Endothelial cell of umbilical vein (primary cell): ENCODE results near the gene COL21A1. TPM values are rescaled to one million over a fixed set of nuclear protein-coding genes. Genes with fewer than 3 reads are reported as not detected.

Experiments used
- BruUV-seq: library from RNA; stranded (reverse); fragments of 400-500 nt; replicated peaks from 2 replicates; lab custom pipeline; 2021; lab: Mats Ljungman, UMichigan
- CTCF ChIA-PET: fragments of 300-600, 350-600 bp; sonication (Branson Sonifier 250); formaldehyde crosslinking; loops from one replicate; lab custom pipeline; 2021; ENCODE audit warnings: antibody characterized with exemption, inconsistent platforms; lab: Charles Lee
- POLR2A ChIA-PET: fragments of 300-600, 350-600 bp; sonication (Branson Sonifier 250); formaldehyde crosslinking; loops from one replicate; lab custom pipeline; 2021; ENCODE audit warnings: antibody characterized with exemption, inconsistent platforms; lab: Charles Lee
- DNase-seq: peaks from one replicate; pipeline ENCODE4 v3.0.0-alpha.2; 2011; ENCODE audit warnings: low read depth, low spot score
- FAIRE-seq: peaks from 2 replicates; lab custom pipeline; 2011; peaks lifted over from hg19 to GRCh38; lab: Jason Lieb, UNC
- H2AFZ ChIP-seq: 2 replicates; pipeline ENCODE4 v1.6.0; 2012; ENCODE audit warnings: low read depth, low read length, control low read depth, inconsistent platforms
- H3K27ac ChIP-seq: 2 replicates; pipeline ENCODE4 v1.5.1; 2011; ENCODE audit warnings: low read depth, mild to moderate bottlenecking, control low read depth, low read length, moderate library complexity; ENCODE audit not compliant: insufficient read depth
- H3K27me3 ChIP-seq, 2 experiments: 2 replicates each; pipeline versions ENCODE4 v1.6.0 to v1.6.1; 2011; ENCODE audit warnings: low read length in 2 of 2, mixed read lengths in 1 of 2; ENCODE audit not compliant: control insufficient read depth in 2 of 2, insufficient read depth in 2 of 2
- H3K36me3 ChIP-seq, 2 experiments: 2 replicates in 1 of 2; 3 replicates in 1 of 2; pipeline ENCODE4 v1.5.1; 2011; ENCODE audit warnings: low read length in 2 of 2, mild to moderate bottlenecking in 1 of 2, moderate library complexity in 1 of 2; ENCODE audit not compliant: control insufficient read depth in 2 of 2, insufficient read depth in 2 of 2; ENCODE audit errors: extremely low read depth in 1 of 2
- H3K4me1 ChIP-seq: 3 replicates; pipeline ENCODE4 v1.5.1; 2011; ENCODE audit warnings: mild to moderate bottlenecking, low read length; ENCODE audit not compliant: control insufficient read depth, insufficient read depth; ENCODE audit errors: extremely low read depth
- H3K4me2 ChIP-seq: 2 replicates; pipeline ENCODE4 v1.6.1; 2011; ENCODE audit warnings: low read length, control low read depth, mixed read lengths; ENCODE audit not compliant: insufficient read depth
- H3K4me3 ChIP-seq, 3 experiments: fragments of 200-600 bp in 1 of 3; sonication (generic), shearing (Covaris generic) in 1 of 3; replicated peaks in 1 of 3; 2 replicates each; pipeline ENCODE4 v1.5.1; 2011 to 2016; ENCODE audit warnings: control low read depth in 3 of 3, low read length in 3 of 3, mild to moderate bottlenecking in 2 of 3, inconsistent platforms in 1 of 3, low read depth in 1 of 3, moderate library complexity in 1 of 3; ENCODE audit not compliant: insufficient read depth in 1 of 3
- H3K79me2 ChIP-seq: 2 replicates; pipeline ENCODE4 v1.6.0; 2012; ENCODE audit warnings: low read length, inconsistent platforms; ENCODE audit not compliant: control insufficient read depth, insufficient read depth
- H3K9ac ChIP-seq: replicated peaks from 2 replicates; pipeline ENCODE3; 2011; ENCODE audit warnings: low read length, control low read depth; ENCODE audit not compliant: insufficient read depth; ENCODE audit errors: extremely low read depth
- H3K9me1 ChIP-seq: replicated peaks from 3 replicates; pipeline ENCODE4 v1.6.0; 2011; ENCODE audit warnings: mild to moderate bottlenecking, low read length; ENCODE audit not compliant: control insufficient read depth, insufficient read depth; ENCODE audit errors: extremely low read depth
- H3K9me3 ChIP-seq: replicated peaks from 2 replicates; pipeline ENCODE4 v1.5.1; 2012; ENCODE audit warnings: low read length, inconsistent platforms; ENCODE audit not compliant: control insufficient read depth, insufficient read depth
- H4K20me1 ChIP-seq: replicated peaks from 2 replicates; pipeline ENCODE3; 2011; ENCODE audit warnings: mild to moderate bottlenecking, low read length; ENCODE audit not compliant: control insufficient read depth, insufficient read depth; ENCODE audit errors: extremely low read depth
- CTCF ChIP-seq, 2 donors: IDR thresholded peaks; 1 replicate in 1 of 2; 2 replicates in 1 of 2; pipeline ENCODE4 v1.5.1; 2011; ENCODE audit warnings: low read length in 2 of 2, mild to moderate bottlenecking in 2 of 2, moderate library complexity in 2 of 2, control low read depth in 1 of 2, inconsistent platforms in 1 of 2, low read depth in 1 of 2; ENCODE audit not compliant: insufficient read depth in 1 of 2; ENCODE audit errors: extremely low read depth in 1 of 2
- EZH2 ChIP-seq: IDR thresholded peaks from 2 replicates; pipeline ENCODE4 v1.6.1; 2012; ENCODE audit warnings: borderline replicate concordance, low read depth, mild to moderate bottlenecking, moderate library complexity, low read length, inconsistent platforms; ENCODE audit not compliant: severe bottlenecking
- FOS ChIP-seq: IDR thresholded peaks from 2 replicates; pipeline ENCODE4 v1.6.1; 2011; ENCODE audit warnings: mild to moderate bottlenecking, low read length, moderate library complexity, borderline replicate concordance; ENCODE audit not compliant: insufficient read depth
- JUN ChIP-seq: IDR thresholded peaks from 2 replicates; pipeline ENCODE4 v1.6.1; 2011; ENCODE audit warnings: borderline replicate concordance, low read depth; ENCODE audit not compliant: insufficient read length, insufficient read depth
- MAX ChIP-seq: IDR thresholded peaks from 2 replicates; pipeline ENCODE4 v1.6.1; 2011; ENCODE audit not compliant: insufficient read depth, insufficient read length
- MYC ChIP-seq: IDR thresholded peaks from one replicate; pipeline ENCODE4 v1.6.1; 2011; ENCODE audit warnings: mild to moderate bottlenecking, low read depth, low read length
- dilution Hi-C: fragments of 300-500 bp; cut with MboI; formaldehyde crosslinking; loops from one replicate; pipeline ENCODE4 v1.15.0; 2019; ENCODE audit warnings: low sequenced_read_pairs; ENCODE audit not compliant: extremely low pct_ligation_motif_present
- intact Hi-C: fragments of 100-400 bp; cut with micrococcal nuclease; formaldehyde crosslinking; loops from one replicate; pipeline ENCODE4 v1.10.0; 2022
- polyA plus RNA-seq, 4 experiments: library from polyadenylated mRNA; depleted of rRNA in 3 of 4; stranded (reverse) in 3 of 4; unstranded in 1 of 4; fragments of >200 nt; gene quantifications; 2 replicates each; pipeline versions ENCODE4 v1.2.1 to v1.2.3, GENCODE V29; 2011 to 2012; ENCODE audit warnings: missing spikeins in 1 of 4
- total RNA-seq: library from RNA; stranded (reverse); gene quantifications from 2 replicates; pipeline ENCODE4 v1.2.3, GENCODE V29; 2021

Gene COL21A1
- total and polyA plus RNA-seq, 2 donors (not counting 3 experiments of a cell fraction or from before 2014, with no cell fraction given) = 0.22 to 1.4 TPM

GRCh38 chr6:56169366-56169765 lies 78.0 kb downstream of the COL21A1 start:
- no peaks in the 10 kb centered on the region for H3K79me2 ChIP-seq
- no peaks in the 10 kb centered on the region for H3K9me1 ChIP-seq

More at GRCh38 chr6:56169366-56169765, 78.0 kb downstream of the COL21A1 start:
- Histone ChIP-seq H3K36me3 (no peaks in the 10 kb centered on the region), H3K9ac (no peak overlapping the region), H3K4me2 (no peak overlapping the region), H3K4me1 (no peaks in the 10 kb centered on the region), H4K20me1 (no peaks in the 10 kb centered on the region), H3K4me3 (no peak overlapping the region), H3K9me3 (no peaks in the 10 kb centered on the region), H2AFZ (no peak overlapping the region), H3K27ac (no peak overlapping the region), H3K27me3 (no peaks in the 10 kb centered on the region)
- FAIRE-seq = no peak
- no peak for DNase-seq
- TF ChIP-seq EZH2 (no peak), MYC (no peak), MAX (no peak), CTCF (IDR thresholded peaks at IDR 0.05; ENCODE audit: extremely low read depth in 1 of 2, insufficient read depth in 1 of 2, low read depth in 1 of 2, low read length in 2 of 2) (no peak), FOS (no peak), JUN (no peak)
- no TSS peak for BruUV-seq
- intact Hi-C loops (no loop called here), dilution Hi-C loops (no loop called here)
- ChIA-PET POLR2A (no interaction called here), CTCF (no interaction called here)
